ENCODE results near the gene GAK.

GAK gene

GRCh38 chr4:821631-822030 lies 110.5 kb downstream of the GAK start:
- no peaks in the 10 kb centered on the region for H3K9me3 ChIP-seq
- peaks cover 17% of the 10 kb centered on the region for H3K4me1 ChIP-seq
- TF ChIP-seq, protein P1, sequence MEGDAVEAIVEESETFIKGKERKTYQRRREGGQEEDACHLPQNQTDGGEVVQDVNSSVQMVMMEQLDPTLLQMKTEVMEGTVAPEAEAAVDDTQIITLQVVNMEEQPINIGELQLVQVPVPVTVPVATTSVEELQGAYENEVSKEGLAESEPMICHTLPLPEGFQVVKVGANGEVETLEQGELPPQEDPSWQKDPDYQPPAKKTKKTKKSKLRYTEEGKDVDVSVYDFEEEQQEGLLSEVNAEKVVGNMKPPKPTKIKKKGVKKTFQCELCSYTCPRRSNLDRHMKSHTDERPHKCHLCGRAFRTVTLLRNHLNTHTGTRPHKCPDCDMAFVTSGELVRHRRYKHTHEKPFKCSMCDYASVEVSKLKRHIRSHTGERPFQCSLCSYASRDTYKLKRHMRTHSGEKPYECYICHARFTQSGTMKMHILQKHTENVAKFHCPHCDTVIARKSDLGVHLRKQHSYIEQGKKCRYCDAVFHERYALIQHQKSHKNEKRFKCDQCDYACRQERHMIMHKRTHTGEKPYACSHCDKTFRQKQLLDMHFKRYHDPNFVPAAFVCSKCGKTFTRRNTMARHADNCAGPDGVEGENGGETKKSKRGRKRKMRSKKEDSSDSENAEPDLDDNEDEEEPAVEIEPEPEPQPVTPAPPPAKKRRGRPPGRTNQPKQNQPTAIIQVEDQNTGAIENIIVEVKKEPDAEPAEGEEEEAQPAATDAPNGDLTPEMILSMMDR (IDR thresholded peaks at IDR 0.05; ENCODE audit: low read depth, low read length), result no peak
- no peak overlapping the region for H3K4me3 ChIP-seq (ENCODE audit: low read depth, low read length)
- no peak for DNase-seq
- H3K36me3 ChIP-seq, result peaks cover 69% of the 10 kb centered on the region
- H3K27me3 ChIP-seq, result no peaks in the 10 kb centered on the region

- H3K4me1 ChIP-seq, result peaks cover 17% of the 10 kb centered on the region
- TF ChIP-seq, protein P1 (IDR thresholded peaks at IDR 0.05; ENCODE audit: low read depth, low read length), result no peak
- no peaks in the 10 kb centered on the region for H3K9me3 ChIP-seq
- DNase-seq, result peak; percentile 9
- peaks cover 70% of the 10 kb centered on the region for H3K36me3 ChIP-seq
- no peaks in the 10 kb centered on the region for H3K27me3 ChIP-seq
- no peak overlapping the region for H3K4me3 ChIP-seq (ENCODE audit: low read depth, low read length)
These were observed 110.9 kb downstream of the GAK start for GRCh38 chr4:821181-821591.

DNA sequence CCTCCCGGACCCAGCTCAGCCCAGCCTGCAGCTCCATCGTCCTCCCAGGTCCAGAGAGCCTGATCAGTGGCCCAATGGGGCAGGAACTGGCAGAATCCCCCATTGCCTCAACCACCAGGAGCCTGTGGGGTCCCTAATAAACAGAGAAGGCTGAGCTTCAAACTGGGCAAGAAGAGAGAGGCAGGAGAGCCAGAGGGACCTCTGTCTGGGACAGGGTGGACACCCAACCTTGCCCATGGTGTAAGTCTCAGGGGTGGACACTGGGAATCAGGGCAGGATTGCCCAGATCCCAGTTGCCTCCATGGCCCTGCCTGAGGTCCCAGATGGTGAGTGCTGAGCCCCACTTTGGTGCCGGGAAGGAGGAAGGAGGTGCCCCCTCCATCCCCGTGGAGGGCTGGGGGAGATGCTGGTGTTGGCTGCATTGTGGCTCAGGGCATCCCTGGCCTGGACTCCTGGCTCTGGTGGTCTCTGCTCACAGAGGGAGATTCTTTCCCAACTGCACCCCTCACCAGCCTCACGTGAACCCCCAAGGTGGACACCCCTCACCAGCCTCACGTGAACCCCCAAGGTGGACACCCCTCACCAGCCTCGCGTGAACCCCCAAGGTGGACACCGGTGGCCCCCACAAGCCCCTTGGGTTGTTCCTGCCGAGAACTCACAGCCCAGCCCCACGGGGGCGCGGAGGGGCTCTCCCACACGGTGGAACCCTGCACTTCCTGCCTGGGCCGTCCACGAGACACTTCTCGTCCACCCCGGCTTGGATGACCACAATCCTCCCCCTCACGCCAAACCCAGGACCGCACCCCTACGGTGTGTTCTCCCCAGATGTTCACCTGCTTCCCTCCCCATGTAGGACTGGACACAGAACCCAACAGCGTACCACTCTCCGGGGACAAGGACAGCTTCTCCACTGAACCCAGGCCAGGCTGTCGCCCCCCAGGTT lies 111.6 kb downstream of the GAK start:
- Histone ChIP-seq H3K27me3 (no peaks in the 10 kb centered on the region), H3K4me3 (ENCODE audit: low read depth, low read length) (no peak overlapping the region), H3K4me1 (peaks cover 17% of the 10 kb centered on the region), H3K9me3 (no peaks in the 10 kb centered on the region), H3K36me3 (peaks cover 70% of the 10 kb centered on the region)
- TF ChIP-seq, protein P1 (IDR thresholded peaks at IDR 0.05; ENCODE audit: low read depth, low read length), result no peak
- no peak for DNase-seq

DNA sequence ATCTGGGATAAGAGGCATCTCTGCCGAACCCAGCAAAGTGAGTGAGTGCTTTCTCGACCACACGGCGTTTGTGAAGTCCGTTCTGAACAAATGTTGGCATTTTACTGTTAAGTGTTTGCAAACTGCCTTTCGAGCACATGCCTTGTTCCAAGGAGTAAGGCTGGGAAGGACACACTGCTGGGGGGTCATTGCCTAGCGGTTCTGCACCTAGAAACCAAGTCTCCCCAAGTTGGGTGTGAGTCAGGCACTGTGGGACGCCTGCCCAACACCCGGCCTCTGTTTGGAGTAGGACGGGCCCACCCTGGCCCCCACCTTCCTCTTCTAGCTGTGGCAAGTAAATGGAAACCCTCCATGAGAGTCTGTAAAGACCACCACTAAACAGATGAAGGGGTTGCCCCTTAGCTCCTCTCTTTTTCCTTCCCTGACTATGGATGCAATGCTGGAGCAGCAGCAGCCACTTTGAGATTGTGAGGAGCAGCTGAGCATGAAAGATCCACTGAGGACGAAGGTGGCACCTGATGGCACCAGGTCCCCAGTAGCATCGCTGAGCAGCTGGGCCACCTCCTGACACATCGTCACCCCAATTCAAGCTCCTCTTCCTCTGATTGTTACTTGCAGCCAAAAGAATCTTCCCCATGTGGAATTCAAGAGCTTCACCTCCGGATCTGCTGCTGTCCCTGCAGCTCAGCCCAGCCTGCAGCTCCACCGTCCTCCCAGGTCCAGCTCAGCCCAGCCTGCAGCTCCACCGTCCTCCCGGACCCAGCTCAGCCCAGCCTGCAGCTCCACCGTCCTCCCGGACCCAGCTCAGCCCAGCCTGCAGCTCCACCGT lies 112.5 kb downstream of the GAK start:
- Histone ChIP-seq H3K4me1 (peaks cover 17% of the 10 kb centered on the region), H3K36me3 (peaks cover 69% of the 10 kb centered on the region), H3K4me3 (ENCODE audit: low read depth, low read length) (no peak overlapping the region), H3K9me3 (no peaks in the 10 kb centered on the region), H3K27me3 (no peaks in the 10 kb centered on the region)
- TF ChIP-seq, protein P1 (IDR thresholded peaks at IDR 0.05; ENCODE audit: low read depth, low read length), result no peak
- no peak for DNase-seq

GRCh38 chr4:818106-818921 lies 113.8 kb downstream of the GAK start:
- Histone ChIP-seq H3K36me3 (peaks cover 58% of the 10 kb centered on the region), H3K4me1 (peaks cover 4% of the 10 kb centered on the region), H3K4me3 (ENCODE audit: low read depth, low read length) (no peak overlapping the region), H3K27me3 (no peaks in the 10 kb centered on the region), H3K9me3 (no peaks in the 10 kb centered on the region)
- DNase-seq, result no peak
- TF ChIP-seq, protein P1 (IDR thresholded peaks at IDR 0.05; ENCODE audit: low read depth, low read length), result no peak

Measured in BE2C (cell line).